NCI-H1694 (cell line): ENCODE data around the gene PRR7.

Experiments
- DNase-seq: peaks from one replicate; lab custom pipeline; 2025; lab: John Stamatoyannopoulos, UW

PRR7 gene

DNA sequence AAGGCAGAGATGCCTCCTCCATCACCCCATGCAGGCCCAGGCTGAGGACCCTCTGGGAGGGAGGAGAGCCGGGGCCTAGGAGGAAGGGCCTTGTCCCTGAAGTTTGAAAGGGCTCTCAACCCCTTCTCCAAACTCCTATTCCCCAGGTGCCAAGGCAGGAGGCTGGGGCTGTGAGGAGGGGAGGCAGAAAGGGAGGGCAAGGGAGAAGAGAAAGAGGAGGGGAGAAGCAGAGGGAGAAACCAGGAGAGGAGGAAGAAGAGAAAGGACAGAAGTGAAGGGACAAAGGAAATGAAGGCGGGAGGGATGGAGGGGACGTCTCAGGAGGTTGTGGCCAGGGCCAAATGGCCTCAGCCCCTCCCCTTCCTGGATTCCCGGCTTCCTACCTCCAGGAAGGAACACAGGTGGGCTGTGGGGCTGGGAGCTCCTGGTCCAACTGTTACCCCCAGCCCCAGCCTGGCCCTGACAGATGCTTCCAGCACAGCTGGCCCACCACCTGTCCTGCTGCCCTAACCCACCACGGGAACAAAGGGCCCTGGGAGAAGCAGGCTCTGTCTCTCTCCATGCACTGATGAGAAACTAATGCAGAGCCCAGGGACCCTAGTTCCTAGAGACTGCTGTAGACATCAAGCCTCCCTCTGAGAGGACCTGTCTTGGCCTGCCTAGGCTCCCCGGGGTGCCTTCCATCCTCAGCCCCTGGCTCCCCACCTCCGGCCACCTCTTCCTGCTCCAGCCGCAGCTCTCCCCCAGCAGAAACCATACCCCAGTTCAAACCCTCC, 23.3 kb downstream of the PRR7 start:
- no peak for DNase-seq

GRCh38 chr5:177470759-177471536, 24.3 kb downstream of the PRR7 start:
- no peak for DNase-seq

- DNase-seq, result no peak
These were observed 25.2 kb downstream of the PRR7 start for GRCh38 chr5:177471610-177472356.

DNA sequence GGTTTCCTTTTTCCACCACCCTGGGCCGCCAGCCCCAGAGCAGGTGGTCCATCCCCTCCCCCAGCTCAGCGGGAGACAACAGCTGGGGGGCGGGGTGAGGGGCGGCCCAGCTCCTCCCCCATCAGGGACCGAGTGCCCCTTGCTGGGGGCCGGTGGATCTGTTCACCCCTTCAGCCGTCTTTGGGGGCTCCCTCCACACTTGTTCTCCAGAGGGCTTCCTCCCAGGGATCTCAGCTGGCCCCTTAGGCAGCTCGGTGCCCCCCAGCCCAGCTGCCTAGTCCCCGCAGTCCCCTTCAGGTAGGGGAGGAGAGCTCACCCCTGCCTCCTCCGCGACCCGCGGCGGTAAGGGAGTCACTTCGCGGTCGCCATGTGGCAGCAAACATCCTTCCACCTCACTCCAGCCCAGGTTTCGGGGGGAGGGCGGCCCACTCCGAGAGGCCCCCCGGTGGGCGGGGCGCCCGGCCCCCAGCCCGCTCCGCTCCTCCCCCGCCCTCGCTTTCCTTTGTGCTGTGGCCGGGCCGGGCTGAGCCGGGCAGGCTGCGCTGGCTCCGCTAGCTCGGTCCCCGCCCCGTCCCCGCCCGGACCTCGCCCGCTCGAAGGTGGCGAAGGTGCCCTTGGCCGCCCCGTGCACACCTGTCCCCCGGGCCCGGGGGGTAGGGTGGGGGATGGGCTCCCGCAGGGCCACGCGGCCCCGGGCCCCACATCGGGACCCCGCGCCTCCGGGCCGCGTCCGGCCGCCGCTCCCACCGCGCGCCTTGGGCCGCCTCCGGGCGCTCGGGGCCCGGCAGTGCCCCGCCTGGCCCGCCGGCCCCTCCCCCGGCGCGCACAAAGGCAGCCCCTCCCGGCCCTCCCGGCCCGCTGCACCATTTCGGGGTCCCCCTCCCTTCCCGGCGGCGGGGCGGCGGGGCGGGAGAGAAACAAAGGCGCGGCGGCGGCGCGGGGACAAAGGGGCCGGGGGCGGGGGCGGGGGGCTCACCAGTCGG, 26.1 kb downstream of the PRR7 start:
- no peak for DNase-seq

DNA sequence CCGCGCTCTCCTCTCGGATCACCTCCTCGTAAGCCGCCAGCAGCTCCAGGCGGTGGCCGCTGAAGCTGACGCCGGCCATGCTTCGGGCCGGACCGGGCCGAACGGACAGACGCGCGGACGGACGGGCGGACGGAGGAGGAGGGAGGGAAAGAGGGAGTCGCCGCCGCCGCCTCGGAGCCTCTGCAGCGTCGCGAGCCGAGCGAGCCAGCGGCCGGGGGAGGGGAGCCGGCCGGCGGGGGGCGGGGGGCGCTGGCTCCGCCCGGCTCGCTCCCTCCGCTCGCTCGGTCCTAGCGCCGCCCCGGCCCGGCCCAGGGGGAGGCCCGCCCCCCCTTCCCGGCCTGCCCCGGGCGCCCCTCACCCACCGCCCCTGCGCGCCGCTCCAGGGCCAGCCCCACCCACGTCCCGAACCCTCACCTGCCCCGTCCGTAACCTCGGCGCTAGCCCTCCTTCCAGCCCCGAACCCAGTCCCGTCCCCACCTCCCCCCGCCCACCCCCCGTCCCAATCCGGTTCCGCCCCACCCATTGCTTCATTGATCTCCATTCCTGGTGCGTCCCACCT, 26.9 kb downstream of the PRR7 start, which contains the start of gene DBN1:
DBN1 (minus strand) TSS at position 192 of the 559 bp plus-strand sequence; CDS start at position 79, 113 bp downstream.
- no peak for DNase-seq

DNA sequence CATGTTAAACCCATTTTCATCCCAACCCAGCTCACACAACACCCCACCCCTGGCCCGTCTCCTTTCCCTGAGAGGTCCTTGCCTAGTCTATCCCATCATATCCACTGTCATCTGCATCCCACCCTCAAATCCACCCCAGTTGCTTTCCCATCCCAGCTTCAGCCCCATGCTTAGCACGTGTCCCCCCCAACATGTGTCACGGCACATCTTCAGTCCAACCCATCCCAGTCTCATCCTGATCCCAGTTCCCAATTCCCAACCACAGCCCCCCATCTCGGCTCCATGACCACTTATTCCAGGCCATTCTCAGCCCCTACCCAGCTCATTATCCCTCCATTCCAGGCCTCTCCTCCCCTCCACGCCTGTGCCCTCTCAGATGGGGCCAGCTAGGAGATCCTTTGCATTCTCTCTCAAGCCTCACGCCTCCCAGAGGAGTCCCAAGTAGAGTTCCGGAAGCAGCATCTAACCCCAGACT, 27.4 kb downstream of the PRR7 start:
- DNase-seq, result no peak

DNA sequence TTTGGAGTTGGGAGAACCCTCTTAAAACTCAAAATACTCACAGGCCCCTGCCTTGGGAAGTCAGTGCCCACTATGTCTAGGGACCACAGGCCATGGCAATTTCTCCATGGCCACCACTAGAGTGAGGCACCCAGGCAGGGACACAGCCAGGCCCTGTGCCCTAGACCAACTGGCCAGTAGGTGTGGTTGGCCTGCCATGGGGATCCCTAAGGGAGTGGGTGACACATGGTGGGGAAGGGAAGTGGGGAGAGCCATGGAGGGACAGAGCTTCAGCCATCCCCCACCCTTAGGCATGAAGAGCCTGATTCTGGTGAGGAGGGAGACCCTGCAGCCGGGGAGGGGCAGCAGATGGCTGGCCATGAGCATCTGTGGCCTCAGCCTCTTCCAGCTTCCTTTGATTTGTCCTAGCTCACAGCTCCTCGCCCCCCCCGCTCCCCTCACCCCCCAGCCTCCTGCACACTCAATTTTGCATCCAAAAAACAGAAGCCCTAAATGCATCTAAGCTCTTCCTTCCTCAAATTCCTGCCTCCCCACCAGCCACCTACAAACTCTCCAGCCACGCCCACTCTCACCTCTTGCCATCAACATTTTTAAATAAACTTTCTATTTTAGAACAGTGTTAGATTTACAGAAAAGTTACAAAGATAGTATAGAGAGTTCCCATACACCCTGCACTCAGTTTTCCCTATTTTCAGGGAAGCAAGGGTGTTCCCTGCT, 28.4 kb downstream of the PRR7 start:
- DNase-seq, result no peak

GRCh38 chr5:177475563-177476427, 29.2 kb downstream of the PRR7 start:
- no peak for DNase-seq

- no peak for DNase-seq
These were observed 30.1 kb downstream of the PRR7 start for GRCh38 chr5:177476531-177477233.

GRCh38 chr5:177477701-177478477, 31.3 kb downstream of the PRR7 start:
- no peak for DNase-seq

DNA sequence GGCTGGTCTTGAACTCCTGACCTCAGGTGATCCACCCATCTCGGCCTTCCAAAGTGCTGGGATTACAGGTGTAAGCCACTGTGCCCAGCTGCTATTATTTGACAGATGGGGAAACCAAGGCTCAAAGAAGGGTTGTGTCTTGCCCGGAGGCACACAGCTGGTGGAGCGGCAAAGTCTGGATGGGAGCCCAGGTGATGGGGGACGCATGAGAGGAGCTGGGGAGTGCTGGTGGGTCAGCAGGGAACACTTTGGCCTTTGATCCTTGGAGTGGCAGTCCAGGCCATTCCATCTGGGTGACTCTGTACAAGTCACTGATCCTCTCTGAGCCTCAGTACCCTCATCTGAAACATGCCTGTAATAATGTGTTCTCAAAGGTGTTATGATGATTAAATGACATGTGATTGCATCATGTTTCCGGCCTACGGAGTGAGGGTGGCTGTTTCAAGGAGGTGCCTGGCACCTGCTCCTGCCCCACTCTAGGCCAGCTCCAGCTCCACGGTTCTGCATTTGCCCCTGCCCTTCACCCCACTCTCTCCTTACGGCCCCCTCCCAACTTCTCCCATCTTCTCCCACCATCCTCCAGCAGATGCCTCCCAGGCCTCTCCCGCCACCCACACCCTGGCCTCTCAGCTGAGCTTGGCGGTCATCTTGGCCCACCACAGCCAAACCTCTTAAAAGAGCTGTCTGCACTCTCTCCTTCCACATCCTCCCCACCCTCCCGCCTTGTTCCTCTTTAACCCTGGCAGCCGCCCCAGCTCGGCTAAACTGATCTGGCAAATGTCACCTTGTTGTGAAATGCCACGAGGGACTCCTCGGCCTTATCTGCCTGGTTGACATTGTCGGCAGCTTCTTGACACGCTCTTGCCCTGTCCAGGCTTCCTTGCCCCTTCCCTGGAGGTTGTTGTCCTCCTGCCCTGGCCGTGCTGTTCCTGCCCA, 32.4 kb downstream of the PRR7 start:
- DNase-seq, result no peak

GRCh38 chr5:177479774-177480173, 33.2 kb downstream of the PRR7 start:
- DNase-seq, result no peak

- no peak for DNase-seq
These were observed 35.8 kb downstream of the PRR7 start for GRCh38 chr5:177482359-177482795.

DNA sequence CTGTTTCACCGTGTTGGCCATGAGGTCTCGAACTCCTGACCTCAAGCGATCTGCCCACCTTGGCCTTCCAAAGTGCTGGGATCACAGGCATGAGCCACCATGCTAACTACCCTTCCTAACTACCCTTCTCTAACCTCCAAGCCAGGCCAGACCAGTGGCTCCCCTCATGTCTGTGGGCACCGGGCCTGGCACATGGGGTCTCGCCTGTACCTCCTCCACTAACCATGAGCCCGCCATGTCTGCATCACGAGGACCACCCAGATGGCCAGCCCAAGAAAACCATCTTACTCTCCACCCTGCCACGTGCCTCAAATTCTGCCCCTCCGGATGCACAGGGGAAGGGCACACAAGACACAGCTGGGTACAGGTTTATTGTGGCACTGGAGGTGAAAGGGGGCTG, 36.4 kb downstream of the PRR7 start:
- DNase-seq, result no peak

GRCh38 chr5:177483994-177484901, 37.6 kb downstream of the PRR7 start:
- DNase-seq, result no peak
